SK-N-SH treated with all-trans-retinoic acid at 6 μM for 48 hours (cell line): Measurements from ENCODE around the gene MTNR1B.

Experiments
- CSDC2 ChIP-seq: fragments of 250-450 bp; sonication (Bioruptor Pico); IDR thresholded peaks from 2 replicates; pipeline ENCODE4 v1.5.0; 2020; ENCODE audit warnings: mild to moderate bottlenecking, moderate library complexity
- ESRRG ChIP-seq: fragments of 250-450 bp; sonication (Bioruptor Pico); IDR thresholded peaks from 2 replicates; pipeline ENCODE4 v1.6.1; 2021; ENCODE audit warnings: mild to moderate bottlenecking
- GLIS3 ChIP-seq: fragments of 250-450 bp; sonication (Bioruptor Pico); IDR thresholded peaks from 2 replicates; pipeline ENCODE4 v1.5.0; 2020; ENCODE audit warnings: mild to moderate bottlenecking, moderate library complexity
- OSR1 ChIP-seq: fragments of 250-450 bp; sonication (Bioruptor Pico); IDR thresholded peaks from 2 replicates; pipeline ENCODE4 v1.8.0; 2022; ENCODE audit warnings: moderate library complexity, mild to moderate bottlenecking, inconsistent platforms
- POU6F1 ChIP-seq: fragments of 250-450 bp; sonication (Bioruptor Pico); IDR thresholded peaks from 2 replicates; pipeline ENCODE4 v1.8.0; 2021; ENCODE audit warnings: low read depth, mild to moderate bottlenecking, moderate library complexity, borderline replicate concordance
- TOX ChIP-seq: fragments of 250-450 bp; sonication (Bioruptor Pico); IDR thresholded peaks from 2 replicates; pipeline ENCODE4 v1.8.0; 2021; ENCODE audit warnings: mild to moderate bottlenecking, moderate library complexity, borderline replicate concordance
- TSHZ2 ChIP-seq: fragments of 250-450 bp; sonication (Bioruptor Pico); IDR thresholded peaks from 2 replicates; pipeline ENCODE4 v1.5.0; 2020; ENCODE audit warnings: mild to moderate bottlenecking, moderate library complexity
- ZNF8 ChIP-seq: fragments of 450-650 bp; formaldehyde crosslinking; IDR thresholded peaks from 2 replicates; pipeline ENCODE4 v1.5.0; 2020; ENCODE audit warnings: mild to moderate bottlenecking, moderate library complexity
- TF ChIP-seq, protein P1 (sequence below): fragments of 250-450 bp; sonication (Bioruptor Pico); IDR thresholded peaks from 2 replicates; pipeline ENCODE4 v1.5.1; 2020; ENCODE audit warnings: low read depth, mild to moderate bottlenecking, moderate library complexity

- TF ChIP-seq ZNF8 (CRISPR knock-in tag) (no peak), OSR1 (CRISPR knock-in tag) (no peak), POU6F1 (CRISPR knock-in tag) (no peak), ESRRG (CRISPR knock-in tag) (no peak), GLIS3 (no peak), TOX (no peak), CSDC2 (CRISPR knock-in tag) (no peak), TSHZ2 (CRISPR knock-in tag) (no peak)
- TF ChIP-seq, protein P1, sequence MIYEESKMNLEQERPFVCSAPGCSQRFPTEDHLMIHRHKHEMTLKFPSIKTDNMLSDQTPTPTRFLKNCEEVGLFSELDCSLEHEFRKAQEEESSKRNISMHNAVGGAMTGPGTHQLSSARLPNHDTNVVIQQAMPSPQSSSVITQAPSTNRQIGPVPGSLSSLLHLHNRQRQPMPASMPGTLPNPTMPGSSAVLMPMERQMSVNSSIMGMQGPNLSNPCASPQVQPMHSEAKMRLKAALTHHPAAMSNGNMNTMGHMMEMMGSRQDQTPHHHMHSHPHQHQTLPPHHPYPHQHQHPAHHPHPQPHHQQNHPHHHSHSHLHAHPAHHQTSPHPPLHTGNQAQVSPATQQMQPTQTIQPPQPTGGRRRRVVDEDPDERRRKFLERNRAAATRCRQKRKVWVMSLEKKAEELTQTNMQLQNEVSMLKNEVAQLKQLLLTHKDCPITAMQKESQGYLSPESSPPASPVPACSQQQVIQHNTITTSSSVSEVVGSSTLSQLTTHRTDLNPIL (CRISPR knock-in tag) = no peak
These were observed 2.8 kb downstream of the MTNR1B start for GRCh38 chr11:92972248-92972647.
